GM19328 (cell line): ENCODE measurements around the gene IL17C.

Source experiments
- ATAC-seq: cut with Tn5 transposase; IDR thresholded peaks from one replicate; pipeline ENCODE4 v1.9.1; 2021; ENCODE audit warnings: mild to moderate bottlenecking, moderate library complexity; ENCODE audit not compliant: unreplicated experiment

Gene IL17C

GRCh38 chr16:88626646-88627045 is 11.7 kb upstream of the IL17C start:
- ATAC-seq: no peak

DNA sequence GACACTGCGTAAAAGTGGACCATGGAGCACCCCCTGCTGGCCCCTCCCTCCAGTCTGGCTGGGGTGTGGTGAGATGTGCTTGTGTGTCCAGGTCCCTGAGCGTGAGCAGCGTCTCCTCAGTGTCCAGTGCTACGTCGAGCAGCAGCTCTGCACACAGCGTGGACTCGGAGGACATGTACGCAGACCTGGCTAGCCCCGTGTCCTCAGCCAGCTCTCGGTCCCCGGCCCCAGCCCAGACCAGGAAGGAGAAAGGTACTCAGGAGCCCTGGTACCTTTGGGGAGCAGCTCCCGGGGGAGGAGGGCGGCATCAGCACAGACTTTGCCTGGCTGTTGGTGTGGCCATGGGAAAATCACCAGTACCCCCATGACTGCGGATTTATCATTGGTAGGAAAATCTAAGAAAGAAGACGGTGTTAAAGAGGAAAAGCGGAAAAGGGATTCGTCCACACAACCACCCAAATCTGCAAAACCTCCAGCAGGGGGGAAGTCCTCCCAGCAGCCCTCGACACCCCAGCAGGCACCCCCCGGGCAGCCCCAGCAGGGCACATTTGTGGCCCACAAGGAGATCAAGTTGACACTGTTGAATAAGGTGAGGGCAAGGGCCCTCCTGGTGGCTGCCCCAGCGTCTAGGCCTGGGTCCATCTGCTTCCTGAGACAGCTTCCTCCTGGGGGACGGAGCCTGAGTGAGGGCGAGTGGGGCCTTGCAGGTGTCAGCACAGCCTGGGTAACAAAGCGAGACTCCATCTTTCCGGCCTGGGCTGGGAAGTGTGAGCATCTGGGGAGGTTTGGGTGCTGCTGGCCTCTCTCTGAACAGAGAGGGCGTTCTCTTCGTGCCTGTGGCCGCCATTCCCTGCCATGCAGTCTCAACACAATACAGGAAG is 10.6 kb upstream of the IL17C start:
- no peak for ATAC-seq

DNA sequence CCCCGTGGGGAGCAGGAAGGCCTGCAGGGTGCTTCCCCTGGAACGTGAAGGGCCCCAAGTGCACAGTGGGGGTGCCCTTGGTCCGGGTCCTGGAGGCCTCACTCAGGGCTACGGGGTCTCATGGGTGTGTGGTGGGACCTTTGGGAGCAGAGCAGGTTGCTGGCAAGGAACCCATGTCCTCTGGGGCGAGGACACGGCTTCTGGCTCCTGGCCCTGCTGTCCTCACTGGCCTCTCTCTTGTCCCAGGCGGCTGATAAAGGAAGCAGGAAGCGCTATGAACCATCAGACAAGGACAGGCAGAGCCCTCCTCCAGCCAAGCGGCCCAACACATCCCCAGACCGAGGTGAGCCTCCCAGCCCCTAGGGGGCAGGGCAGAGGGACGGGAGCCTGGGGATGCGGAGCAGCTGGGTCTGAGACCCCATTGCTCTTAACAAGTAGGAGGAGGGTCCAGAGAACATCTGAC is 9.8 kb upstream of the IL17C start:
- ATAC-seq: no peak

GRCh38 chr16:88629835-88630234 is 8.5 kb upstream of the IL17C start:
- no peak for ATAC-seq

GRCh38 chr16:88630433-88630832 is 7.9 kb upstream of the IL17C start:
- ATAC-seq: no peak

DNA sequence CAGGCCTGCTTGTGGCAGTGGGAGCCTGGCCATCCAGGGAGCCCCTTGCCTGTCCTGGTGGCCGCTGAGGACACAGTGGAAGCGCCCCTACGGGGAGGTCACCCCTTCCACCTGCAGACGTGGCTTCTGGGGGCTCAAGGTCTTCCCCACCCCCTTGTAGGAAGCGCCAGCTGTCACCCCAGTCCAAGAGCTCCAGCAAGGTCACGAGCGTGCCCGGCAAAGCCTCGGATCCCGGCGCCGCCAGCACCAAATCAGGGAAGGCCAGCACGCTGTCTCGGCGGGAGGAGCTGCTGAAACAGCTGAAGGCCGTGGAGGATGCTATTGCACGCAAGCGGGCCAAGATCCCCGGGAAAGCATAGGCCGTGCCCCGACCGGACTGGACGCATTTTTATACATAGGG is 7.4 kb upstream of the IL17C start:
- no peak for ATAC-seq

GRCh38 chr16:88631384-88631783 is 7.0 kb upstream of the IL17C start:
- ATAC-seq: no peak

DNA sequence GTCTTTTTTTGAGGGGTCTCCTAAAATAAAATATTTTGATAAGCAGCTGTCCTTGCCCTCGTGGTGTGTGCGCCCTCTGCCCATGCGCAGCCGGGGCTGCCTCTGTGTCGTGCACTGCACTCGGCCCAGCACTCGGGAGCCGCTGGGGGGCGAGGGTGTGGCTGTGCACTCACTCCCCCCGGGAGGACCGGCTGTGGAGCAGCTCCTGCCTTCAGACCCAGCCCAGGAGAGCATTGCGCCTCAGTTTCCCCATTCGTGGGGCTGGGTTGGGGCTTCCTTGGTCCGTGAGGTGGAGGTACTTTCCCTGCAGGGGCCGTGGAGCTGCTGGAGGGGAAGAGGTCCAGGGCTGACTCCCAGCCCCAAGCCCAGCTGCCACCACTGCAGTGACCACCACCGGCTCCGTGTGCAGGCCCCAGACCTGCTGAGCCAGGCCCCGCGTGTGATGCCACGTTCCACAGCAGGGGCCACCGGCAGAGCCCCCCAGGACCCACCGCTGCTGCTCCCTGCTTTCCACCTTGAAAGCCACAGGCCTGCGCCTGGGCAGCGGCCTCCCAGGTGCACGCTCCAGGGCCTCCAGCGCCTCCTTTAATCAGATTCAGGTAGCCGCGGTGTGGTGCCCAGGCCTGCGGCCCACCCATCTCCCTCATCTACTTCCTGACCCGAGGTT is 6.3 kb upstream of the IL17C start:
- no peak for ATAC-seq

- ATAC-seq: no peak
Measured at GRCh38 chr16:88632587-88632930, 5.8 kb upstream of the IL17C start.

GRCh38 chr16:88633684-88634140 is 4.7 kb upstream of the IL17C start:
- no peak for ATAC-seq

GRCh38 chr16:88634141-88634993 is 4.0 kb upstream of the IL17C start:
- no peak for ATAC-seq

DNA sequence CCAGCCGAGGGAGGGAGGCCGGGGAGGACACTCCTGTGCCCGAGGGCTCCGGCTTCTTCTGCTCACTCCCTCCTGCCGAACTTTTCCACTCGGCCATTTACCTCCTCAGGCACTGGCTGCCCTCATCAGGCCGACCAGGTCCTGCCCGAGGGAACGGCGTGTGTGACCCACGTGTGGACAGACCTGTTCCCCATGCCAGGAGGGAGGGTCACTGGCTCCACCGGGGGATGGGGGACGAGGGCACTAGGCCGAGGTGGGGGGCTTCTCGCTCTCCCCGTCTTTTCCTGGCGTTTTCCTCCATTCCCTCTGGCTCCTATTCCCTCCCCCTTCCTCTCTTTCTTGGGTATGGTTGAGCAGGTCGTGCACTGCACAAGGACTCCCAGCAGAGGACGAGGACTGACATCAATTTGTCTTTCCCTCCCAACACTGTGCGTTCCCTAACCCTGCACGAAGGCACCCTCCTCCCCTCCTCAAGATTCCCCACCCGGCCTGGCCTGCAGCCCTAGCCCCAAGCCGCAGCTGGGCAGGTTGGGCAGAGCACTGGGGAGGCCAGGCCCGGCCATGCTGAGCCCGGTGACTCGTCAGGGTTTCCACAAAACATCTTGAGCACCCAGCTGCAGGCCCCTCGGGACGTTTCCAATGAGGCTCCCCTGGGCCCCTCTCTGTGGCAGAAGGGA is 3.2 kb upstream of the IL17C start:
- ATAC-seq: no peak

GRCh38 chr16:88635671-88636319 is 2.6 kb upstream of the IL17C start:
- no peak for ATAC-seq

DNA sequence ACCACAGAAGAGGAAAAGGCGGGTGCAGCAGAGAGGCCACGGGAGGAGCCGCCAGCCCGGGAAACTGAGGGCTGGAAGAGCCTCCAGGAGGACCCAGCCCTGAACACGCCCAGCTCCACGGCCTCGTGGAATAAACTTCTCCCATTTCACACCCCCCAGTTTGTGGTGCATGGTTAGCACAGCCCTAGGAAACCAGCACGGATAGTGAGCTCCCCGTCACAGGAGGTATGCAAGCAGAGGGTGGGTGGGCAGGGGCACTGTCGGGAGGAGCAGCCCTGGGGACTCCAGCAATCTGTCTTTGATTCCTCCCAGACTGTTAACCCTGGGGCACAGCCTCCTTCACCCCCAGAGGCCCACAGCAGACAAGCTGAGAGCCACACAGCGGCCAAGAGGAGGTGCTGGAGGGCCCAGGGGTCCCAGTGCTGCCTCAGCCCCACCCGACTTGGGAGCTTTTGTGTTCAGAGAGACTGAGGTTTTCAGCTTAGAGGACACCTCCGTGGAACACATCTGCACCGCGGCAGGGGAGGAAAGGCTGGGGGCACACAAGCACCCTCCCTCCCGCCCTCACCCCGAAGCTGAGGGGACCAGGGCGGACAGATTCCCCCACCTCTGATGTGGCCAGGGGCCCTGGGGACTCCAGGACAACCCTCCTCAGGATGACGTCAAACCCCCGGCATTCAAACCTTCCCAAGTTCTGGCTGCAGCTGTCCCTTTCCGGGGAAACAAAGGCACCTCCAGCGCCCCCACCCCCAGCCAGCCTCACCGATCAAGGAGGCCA is 1.7 kb upstream of the IL17C start:
- ATAC-seq: no peak

- ATAC-seq: no peak
Measured at GRCh38 chr16:88639231-88640038, 1.1 kb downstream of the IL17C start.

GRCh38 chr16:88640039-88640495 is 1.7 kb downstream of the IL17C start:
- ATAC-seq: no peak

DNA sequence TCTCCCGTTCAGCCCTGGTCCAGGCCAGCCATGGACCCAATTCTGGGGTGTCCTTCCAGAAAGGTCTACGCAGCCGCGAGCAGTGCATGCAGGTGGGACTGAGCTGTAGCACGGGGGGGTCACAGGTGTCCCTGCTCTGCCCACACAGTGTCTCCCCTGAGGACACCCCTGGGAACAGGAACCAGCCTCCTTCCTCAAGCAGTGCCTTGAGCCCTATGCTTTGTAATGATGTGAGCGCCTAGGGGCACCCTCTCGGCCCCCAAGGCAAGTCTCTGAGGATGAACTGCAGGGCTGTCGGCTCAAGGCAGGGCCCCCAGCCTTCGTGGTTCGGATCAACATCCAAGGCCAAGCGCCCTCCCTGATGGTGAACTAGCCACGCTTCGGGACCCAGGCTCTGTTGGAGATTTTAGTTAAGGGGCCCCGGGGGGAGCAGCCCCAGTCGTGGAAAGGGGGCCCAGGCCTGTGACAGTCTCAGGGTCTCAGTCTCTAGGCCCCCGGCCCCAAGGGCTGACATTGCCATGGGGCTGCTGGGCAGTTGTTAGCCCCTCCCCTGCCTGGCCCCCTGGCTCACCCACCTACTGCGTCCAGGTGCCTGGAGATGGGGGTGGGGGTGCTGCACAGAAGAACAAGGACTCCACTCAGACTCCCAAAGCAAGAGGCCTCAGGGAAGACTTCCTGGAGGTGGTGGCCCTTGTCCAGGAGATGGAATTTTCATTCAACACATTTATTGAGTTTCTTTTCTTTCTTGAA is 2.3 kb downstream of the IL17C start:
- no peak for ATAC-seq
